Smooth muscle cell of trachea (primary cell): Measurements from ENCODE around the gene DISP3. TPM values are rescaled to one million over a fixed set of nuclear protein-coding genes. Genes with fewer than 3 reads are reported as not detected.

ENCODE experiments used
- total RNA-seq: library from RNA; depleted of rRNA; stranded (reverse); fragments of >200 nt; gene quantifications from 2 replicates; pipeline ENCODE4 v1.2.1, GENCODE V29; 2014

DISP3 gene, protein sequence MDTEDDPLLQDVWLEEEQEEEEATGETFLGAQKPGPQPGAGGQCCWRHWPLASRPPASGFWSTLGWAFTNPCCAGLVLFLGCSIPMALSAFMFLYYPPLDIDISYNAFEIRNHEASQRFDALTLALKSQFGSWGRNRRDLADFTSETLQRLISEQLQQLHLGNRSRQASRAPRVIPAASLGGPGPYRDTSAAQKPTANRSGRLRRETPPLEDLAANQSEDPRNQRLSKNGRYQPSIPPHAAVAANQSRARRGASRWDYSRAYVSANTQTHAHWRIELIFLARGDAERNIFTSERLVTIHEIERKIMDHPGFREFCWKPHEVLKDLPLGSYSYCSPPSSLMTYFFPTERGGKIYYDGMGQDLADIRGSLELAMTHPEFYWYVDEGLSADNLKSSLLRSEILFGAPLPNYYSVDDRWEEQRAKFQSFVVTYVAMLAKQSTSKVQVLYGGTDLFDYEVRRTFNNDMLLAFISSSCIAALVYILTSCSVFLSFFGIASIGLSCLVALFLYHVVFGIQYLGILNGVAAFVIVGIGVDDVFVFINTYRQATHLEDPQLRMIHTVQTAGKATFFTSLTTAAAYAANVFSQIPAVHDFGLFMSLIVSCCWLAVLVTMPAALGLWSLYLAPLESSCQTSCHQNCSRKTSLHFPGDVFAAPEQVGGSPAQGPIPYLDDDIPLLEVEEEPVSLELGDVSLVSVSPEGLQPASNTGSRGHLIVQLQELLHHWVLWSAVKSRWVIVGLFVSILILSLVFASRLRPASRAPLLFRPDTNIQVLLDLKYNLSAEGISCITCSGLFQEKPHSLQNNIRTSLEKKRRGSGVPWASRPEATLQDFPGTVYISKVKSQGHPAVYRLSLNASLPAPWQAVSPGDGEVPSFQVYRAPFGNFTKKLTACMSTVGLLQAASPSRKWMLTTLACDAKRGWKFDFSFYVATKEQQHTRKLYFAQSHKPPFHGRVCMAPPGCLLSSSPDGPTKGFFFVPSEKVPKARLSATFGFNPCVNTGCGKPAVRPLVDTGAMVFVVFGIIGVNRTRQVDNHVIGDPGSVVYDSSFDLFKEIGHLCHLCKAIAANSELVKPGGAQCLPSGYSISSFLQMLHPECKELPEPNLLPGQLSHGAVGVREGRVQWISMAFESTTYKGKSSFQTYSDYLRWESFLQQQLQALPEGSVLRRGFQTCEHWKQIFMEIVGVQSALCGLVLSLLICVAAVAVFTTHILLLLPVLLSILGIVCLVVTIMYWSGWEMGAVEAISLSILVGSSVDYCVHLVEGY (N-terminal part only)
- total RNA-seq = under 0.01 TPM in 1 of 2 replicates, not detected in the other

DNA sequence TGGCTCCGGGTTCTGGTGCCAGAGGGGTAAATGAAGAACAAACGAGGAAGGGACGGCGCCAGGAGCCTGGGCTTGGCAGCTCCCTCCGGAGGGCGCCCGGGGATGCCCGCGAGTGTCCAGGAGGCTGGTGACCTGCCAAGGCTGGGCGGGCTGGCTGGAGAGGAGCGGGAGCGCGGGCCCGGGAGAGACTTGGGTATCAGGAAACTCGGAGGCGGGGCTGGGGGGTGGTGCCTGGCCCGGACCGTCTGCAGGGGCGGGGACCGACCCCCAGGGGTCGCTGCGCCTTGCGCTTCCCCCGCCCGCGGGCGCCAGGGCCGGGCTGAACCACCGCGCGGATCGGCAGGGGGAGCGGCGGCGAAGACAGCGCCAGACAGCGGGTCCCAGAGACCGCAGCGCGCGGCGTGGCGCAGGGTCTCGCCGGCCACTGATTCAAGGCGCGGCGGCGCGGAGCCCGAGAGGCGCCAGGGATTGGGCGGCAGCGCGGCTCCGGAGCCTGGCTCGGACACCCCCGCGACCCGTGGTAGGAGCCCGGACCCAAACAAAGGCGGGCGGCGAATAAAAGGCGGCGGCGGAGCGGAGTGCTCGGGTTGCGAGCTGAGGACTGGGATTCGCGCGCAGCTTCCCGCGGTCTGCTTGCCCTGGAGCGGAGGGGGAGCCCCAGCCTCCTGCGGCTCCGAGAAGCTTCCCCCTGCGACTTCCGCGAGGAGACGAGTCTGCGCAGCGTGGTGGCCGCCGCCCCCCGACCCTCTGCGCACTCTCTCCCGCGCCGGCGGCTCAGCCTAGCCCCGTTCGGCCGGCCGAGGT, at the start of gene DISP3:
Gene DISP3, plus strand, starts transcription at position 585 of the 804 bp plus-strand sequence. CDS start 21,838 bp downstream, outside the sequence.

Other genes with a start within 250 kb of the DISP3 start
- gene MTOR, start 216.6 kb upstream of the DISP3 start, total RNA-seq = 39.0 and 44.7 TPM in 2 replicates
- 8.4 and 10.0 TPM in 2 replicates for gene UBIAD1, start 206.0 kb upstream of the DISP3 start, total RNA-seq
- 1.3 and 4.0 TPM in 2 replicates for gene FBXO2, start 175.3 kb downstream of the DISP3 start, total RNA-seq
- 9.6 and 28.8 TPM in 2 replicates for gene FBXO44, start 175.7 kb downstream of the DISP3 start, total RNA-seq
- 6.8 and 8.9 TPM in 2 replicates for gene FBXO6, start 185.0 kb downstream of the DISP3 start, total RNA-seq
- 44.2 and 60.1 TPM in 2 replicates for gene MAD2L2, start 202.0 kb downstream of the DISP3 start, total RNA-seq
- gene DRAXIN, start 212.6 kb downstream of the DISP3 start, total RNA-seq = under 0.01 and 0.17 TPM in 2 replicates